NB4 (cell line): ENCODE measurements around the gene THSD7B.

Source experiments
- DNase-seq: peaks from one replicate; pipeline ENCODE4 v3.0.0; 2010; ENCODE audit warnings: low read depth
- H3K4me3 ChIP-seq: one replicate; pipeline ENCODE4 v1.5.1; 2011; ENCODE audit warnings: mild to moderate bottlenecking, low read depth, low read length, moderate library complexity
- MYC ChIP-seq: IDR thresholded peaks from 2 replicates; pipeline ENCODE4 v1.6.1; 2011; ENCODE audit warnings: low read depth, low read length
- POLR2A ChIP-seq: IDR thresholded peaks from 2 replicates; pipeline ENCODE4 v1.6.1; 2011; ENCODE audit warnings: mild to moderate bottlenecking; ENCODE audit not compliant: insufficient read length; ENCODE audit errors: extremely low read depth
- TF ChIP-seq, protein P1 (sequence below): IDR thresholded peaks from 2 replicates; pipeline ENCODE4 v1.6.1; 2011; ENCODE audit warnings: low read depth, low read length
- TF ChIP-seq, protein P2 (sequence below): IDR thresholded peaks from one replicate; pipeline ENCODE4 v1.5.1; 2012; ENCODE audit warnings: low read depth, low read length

Gene THSD7B

GRCh38 chr2:137138263-137138662, 372.9 kb downstream of the THSD7B start:
- no peak overlapping the region for H3K4me3 ChIP-seq
- DNase-seq: no peak
- TF ChIP-seq MYC (no peak), POLR2A (no peak)
- TF ChIP-seq, protein P1, sequence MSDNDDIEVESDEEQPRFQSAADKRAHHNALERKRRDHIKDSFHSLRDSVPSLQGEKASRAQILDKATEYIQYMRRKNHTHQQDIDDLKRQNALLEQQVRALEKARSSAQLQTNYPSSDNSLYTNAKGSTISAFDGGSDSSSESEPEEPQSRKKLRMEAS: no peak
- TF ChIP-seq, protein P2, sequence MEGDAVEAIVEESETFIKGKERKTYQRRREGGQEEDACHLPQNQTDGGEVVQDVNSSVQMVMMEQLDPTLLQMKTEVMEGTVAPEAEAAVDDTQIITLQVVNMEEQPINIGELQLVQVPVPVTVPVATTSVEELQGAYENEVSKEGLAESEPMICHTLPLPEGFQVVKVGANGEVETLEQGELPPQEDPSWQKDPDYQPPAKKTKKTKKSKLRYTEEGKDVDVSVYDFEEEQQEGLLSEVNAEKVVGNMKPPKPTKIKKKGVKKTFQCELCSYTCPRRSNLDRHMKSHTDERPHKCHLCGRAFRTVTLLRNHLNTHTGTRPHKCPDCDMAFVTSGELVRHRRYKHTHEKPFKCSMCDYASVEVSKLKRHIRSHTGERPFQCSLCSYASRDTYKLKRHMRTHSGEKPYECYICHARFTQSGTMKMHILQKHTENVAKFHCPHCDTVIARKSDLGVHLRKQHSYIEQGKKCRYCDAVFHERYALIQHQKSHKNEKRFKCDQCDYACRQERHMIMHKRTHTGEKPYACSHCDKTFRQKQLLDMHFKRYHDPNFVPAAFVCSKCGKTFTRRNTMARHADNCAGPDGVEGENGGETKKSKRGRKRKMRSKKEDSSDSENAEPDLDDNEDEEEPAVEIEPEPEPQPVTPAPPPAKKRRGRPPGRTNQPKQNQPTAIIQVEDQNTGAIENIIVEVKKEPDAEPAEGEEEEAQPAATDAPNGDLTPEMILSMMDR: no peak

GRCh38 chr2:137151731-137152130, 386.4 kb downstream of the THSD7B start:
- TF ChIP-seq POLR2A (no peak), MYC (no peak)
- TF ChIP-seq, protein P2: no peak
- TF ChIP-seq, protein P1: no peak
- DNase-seq: no peak
- no peak overlapping the region for H3K4me3 ChIP-seq

GRCh38 chr2:137154946-137155345, 389.6 kb downstream of the THSD7B start:
- no peak for DNase-seq
- no peak overlapping the region for H3K4me3 ChIP-seq
- TF ChIP-seq, protein P1: no peak
- TF ChIP-seq POLR2A: no peak
- TF ChIP-seq MYC: no peak
- TF ChIP-seq, protein P2: no peak

GRCh38 chr2:137155356-137156104, 390.2 kb downstream of the THSD7B start:
- H3K4me3 ChIP-seq: no peak overlapping the region
- TF ChIP-seq POLR2A: no peak
- DNase-seq: no peak

DNA sequence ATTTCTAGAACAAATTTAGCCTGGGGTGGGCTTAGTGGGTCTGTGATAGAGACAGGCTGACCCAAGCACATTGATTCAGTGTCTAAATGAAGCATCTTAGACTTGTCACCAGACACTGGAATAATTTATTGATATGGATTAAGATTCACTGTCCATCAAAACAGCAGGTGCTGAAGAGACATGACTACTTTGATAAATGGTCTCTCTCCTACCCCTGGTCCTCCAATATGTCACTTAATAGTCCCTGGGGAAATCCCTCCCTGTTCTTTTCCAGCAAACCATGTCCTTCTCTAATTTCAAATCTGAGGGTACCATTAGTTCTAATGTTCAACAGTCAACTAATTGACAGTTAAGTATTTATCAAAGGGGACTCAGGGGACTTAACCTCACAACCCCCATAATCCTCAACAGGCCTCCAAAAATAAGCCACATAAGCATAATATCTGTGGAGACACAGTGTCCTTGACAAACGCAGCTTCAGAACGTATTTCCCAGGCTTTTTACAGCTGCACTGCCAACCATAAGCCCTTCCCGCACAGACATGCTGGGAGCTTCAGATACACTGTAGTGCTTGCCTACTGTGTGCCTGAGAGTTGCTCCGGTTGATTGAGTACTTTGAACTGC, 391.0 kb downstream of the THSD7B start:
- TF ChIP-seq, protein P2: no peak
- no peak for TF ChIP-seq POLR2A
- TF ChIP-seq, protein P1: no peak
- TF ChIP-seq MYC: no peak
- no peak overlapping the region for H3K4me3 ChIP-seq
- no peak for DNase-seq

- no peak for TF ChIP-seq POLR2A
- TF ChIP-seq, protein P2: no peak
- TF ChIP-seq, protein P1: no peak
- no peak for TF ChIP-seq MYC
- DNase-seq: no peak
- H3K4me3 ChIP-seq: no peak overlapping the region
Observed at GRCh38 chr2:137157851-137158250, 392.5 kb downstream of the THSD7B start.
